Lower leg skin (tissue), 3 donors: ENCODE measurements around the gene KDM4D.

ENCODE experiments used
- POLR2A ChIP-seq, 2 donors: fragments of 450-650 bp; IDR thresholded peaks; one replicate each; pipeline ENCODE4 v1.6.1; 2016 to 2017; ENCODE audit warnings: antibody characterized with exemption in 2 of 2, mild to moderate bottlenecking in 1 of 2, moderate library complexity in 1 of 2
- TF ChIP-seq, protein P1 (sequence below), 3 donors: fragments of 450-650 bp; IDR thresholded peaks; one replicate each; pipeline ENCODE4 v1.5.1; 2016; ENCODE audit warnings: antibody characterized with exemption in 3 of 3, mild to moderate bottlenecking in 3 of 3, moderate library complexity in 2 of 3

DNA sequence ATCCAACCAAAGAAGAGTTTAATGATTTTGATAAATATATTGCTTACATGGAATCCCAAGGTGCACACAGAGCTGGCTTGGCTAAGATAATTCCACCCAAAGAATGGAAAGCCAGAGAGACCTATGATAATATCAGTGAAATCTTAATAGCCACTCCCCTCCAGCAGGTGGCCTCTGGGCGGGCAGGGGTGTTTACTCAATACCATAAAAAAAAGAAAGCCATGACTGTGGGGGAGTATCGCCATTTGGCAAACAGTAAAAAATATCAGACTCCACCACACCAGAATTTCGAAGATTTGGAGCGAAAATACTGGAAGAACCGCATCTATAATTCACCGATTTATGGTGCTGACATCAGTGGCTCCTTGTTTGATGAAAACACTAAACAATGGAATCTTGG lies 23.9 kb downstream of the KDM4D start:
- TF ChIP-seq, protein P1, sequence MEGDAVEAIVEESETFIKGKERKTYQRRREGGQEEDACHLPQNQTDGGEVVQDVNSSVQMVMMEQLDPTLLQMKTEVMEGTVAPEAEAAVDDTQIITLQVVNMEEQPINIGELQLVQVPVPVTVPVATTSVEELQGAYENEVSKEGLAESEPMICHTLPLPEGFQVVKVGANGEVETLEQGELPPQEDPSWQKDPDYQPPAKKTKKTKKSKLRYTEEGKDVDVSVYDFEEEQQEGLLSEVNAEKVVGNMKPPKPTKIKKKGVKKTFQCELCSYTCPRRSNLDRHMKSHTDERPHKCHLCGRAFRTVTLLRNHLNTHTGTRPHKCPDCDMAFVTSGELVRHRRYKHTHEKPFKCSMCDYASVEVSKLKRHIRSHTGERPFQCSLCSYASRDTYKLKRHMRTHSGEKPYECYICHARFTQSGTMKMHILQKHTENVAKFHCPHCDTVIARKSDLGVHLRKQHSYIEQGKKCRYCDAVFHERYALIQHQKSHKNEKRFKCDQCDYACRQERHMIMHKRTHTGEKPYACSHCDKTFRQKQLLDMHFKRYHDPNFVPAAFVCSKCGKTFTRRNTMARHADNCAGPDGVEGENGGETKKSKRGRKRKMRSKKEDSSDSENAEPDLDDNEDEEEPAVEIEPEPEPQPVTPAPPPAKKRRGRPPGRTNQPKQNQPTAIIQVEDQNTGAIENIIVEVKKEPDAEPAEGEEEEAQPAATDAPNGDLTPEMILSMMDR (IDR thresholded peaks at IDR 0.05): no peak
- TF ChIP-seq POLR2A (IDR thresholded peaks at IDR 0.05): no peak
